GM19025 (cell line): ENCODE data around the gene SLC25A13.

Experiments
- ATAC-seq: cut with Tn5 transposase; IDR thresholded peaks from one replicate; pipeline ENCODE4 v1.9.1; 2021; ENCODE audit warnings: mild to moderate bottlenecking, low read depth, moderate library complexity; ENCODE audit not compliant: unreplicated experiment

The SLC25A13 gene

DNA sequence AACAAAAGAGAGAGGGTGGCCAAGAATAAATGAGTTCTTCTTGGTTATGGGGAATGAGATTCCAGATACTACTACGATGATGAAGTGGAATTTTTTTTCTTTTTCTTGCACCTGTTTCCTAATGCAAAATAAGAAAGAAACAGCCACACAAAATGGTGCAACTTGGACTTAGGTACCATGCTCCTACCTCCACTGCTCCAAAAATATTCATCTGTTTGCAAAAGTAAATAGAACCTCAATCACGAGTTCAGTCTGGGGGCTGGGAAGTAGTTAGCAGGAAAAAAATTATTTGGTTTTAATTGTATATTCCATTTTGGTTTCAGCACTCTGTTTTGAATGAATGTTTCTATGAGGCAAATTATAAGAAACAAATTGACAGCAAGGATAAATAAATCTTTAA is 73.5 kb downstream of the SLC25A13 start:
- ATAC-seq, result no peak

GRCh38 chr7:96246919-96247318 is 75.0 kb downstream of the SLC25A13 start:
- ATAC-seq, result no peak

DNA sequence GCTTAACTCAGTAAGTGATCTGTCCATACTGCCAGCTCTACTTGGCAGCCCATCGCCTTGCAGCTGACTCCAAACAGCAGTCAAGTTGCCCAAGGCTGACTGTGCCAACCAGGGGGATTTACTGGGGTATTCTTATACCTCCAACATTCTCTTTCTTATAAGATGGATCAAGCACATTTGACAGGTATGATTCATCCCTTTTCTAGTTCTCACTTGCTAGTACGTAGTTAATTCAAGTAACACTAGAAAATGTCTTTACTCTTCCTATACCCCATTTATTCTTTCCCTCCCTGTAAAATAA is 77.0 kb downstream of the SLC25A13 start:
- ATAC-seq, result no peak

- no peak for ATAC-seq
These were observed 77.5 kb downstream of the SLC25A13 start for GRCh38 chr7:96244244-96244991.

GRCh38 chr7:96243241-96243640 is 78.7 kb downstream of the SLC25A13 start:
- ATAC-seq, result no peak

GRCh38 chr7:96241855-96242254 is 80.0 kb downstream of the SLC25A13 start:
- no peak for ATAC-seq

- no peak for ATAC-seq
These were observed 82.7 kb downstream of the SLC25A13 start for GRCh38 chr7:96238976-96239766.

GRCh38 chr7:96238474-96238873 is 83.4 kb downstream of the SLC25A13 start:
- ATAC-seq, result no peak

- no peak for ATAC-seq
These were observed 84.9 kb downstream of the SLC25A13 start for GRCh38 chr7:96237040-96237439.

- no peak for ATAC-seq
These were observed 85.5 kb downstream of the SLC25A13 start for GRCh38 chr7:96236198-96237039.

- ATAC-seq, result peak; percentile 47
These were observed 86.6 kb downstream of the SLC25A13 start for GRCh38 chr7:96235281-96235680.

DNA sequence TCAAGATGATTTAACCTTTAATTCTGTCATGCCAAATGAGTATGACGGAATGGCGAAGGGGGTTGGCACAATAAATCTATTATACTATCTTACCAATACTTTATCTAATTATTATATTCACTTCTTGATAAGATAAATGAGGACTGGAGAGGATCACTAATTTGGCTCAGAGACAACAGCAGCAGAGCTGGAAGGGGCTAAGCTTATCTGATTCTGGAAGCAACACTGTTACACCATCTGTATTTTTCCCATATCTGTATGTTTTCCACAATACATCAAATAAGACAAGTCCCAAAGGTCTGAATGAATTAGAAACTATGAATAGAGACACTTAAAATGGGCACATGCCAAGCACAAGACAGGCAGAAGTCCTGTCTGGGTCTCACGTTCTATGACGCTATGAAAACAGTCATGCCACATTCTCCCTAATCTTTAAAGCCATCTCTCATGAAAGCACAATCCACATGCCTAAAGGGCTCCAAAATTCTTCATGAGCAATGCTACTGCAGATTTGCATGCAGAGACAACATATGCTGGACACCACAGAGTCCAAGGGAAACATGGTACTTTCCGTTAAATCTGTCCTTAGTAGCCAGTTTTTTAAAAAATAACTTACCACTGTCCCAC is 88.3 kb downstream of the SLC25A13 start:
- no peak for ATAC-seq

GRCh38 chr7:96233084-96233483 is 88.8 kb downstream of the SLC25A13 start:
- no peak for ATAC-seq

GRCh38 chr7:96228760-96229159 is 93.1 kb downstream of the SLC25A13 start:
- ATAC-seq, result no peak

GRCh38 chr7:96225251-96225650 is 96.6 kb downstream of the SLC25A13 start:
- ATAC-seq, result no peak

DNA sequence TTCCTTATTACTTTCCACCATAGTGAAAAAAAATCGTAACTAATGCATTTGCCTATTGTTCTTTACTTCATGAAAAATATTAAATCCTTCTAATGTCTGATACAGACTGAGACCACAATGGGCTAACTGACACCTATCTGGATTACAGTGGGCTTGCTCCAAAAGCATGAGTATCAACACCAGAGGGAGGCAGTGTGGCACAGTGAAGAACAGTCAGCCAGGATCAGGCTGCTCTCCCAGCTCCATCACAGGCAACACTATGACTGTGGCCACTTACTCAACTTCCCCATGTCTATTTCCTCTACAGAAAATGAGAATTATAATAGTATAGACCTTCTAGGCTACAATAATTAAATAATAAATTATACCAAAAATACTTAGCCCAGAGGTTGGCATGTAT is 97.2 kb downstream of the SLC25A13 start:
- no peak for ATAC-seq

DNA sequence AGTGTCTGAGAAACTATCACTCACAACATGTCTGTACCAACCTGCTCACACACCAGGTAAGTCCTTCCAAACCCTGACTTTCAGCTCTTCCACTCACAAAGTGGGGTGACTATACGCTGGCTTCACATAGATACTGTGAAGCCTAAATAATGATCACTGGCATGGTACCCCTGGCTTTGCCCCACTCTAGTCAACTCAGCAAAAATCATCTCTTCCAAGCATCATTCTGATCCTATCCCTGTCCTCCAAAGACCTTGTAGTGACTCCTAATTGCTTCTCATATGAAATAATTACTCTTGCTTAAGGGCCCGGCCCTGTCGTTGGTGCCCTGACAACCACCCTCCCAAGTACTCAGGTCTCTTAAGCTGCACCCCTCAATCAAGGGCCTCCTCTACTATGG is 97.8 kb downstream of the SLC25A13 start:
- ATAC-seq, result no peak

DNA sequence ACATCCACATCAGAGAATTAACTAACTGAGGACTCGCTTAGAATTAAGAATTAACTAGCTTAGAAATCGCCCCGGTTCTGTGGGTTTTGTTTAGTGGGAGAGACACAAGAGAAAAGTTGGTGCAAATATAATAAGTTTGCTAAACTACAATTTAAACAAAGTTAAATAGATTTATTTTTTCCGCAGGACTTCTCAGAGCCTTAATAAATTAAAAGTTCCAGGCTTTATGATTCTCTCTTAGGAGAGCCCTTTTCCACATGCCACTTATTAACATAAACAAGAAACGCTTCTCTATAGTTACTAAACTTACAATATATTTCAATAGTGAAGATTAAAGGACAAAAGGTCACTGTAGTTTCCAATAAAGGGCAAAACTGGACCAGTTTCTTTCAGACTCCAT is 100.0 kb downstream of the SLC25A13 start:
- ATAC-seq, result no peak

DNA sequence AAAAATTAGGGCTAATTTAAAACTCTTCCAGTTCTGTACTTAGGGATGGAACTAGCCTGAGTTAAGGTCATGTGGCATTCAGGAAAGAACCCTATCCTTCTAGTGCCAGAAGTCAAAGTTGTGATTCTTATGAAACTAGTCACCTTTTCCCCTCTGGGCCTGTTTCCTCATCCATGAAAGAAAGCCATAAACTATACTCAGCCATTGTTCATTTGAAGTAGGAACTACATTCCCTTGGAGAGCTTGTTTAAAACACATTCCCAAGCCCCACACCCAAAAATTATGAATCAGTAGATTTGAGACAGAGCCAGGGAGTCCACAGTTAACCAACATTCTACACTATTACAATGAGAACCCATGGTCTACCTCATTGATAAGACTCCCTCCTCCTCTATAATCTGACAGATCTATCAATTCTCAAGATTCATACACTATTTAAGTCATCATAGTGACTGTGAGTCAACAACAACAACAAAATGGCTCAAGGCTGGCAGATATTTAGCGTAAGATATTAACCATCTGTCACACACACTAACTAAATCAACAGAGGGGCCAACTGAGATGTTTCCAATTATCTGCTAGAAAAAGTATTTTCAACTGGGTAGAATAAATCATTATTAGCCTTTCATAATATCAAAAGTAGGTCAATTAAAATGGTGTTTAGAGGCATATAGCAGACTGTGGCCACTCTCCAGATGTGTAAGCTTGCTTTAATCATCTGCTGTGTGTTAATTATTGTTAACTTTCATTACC is 102.3 kb downstream of the SLC25A13 start:
- no peak for ATAC-seq

DNA sequence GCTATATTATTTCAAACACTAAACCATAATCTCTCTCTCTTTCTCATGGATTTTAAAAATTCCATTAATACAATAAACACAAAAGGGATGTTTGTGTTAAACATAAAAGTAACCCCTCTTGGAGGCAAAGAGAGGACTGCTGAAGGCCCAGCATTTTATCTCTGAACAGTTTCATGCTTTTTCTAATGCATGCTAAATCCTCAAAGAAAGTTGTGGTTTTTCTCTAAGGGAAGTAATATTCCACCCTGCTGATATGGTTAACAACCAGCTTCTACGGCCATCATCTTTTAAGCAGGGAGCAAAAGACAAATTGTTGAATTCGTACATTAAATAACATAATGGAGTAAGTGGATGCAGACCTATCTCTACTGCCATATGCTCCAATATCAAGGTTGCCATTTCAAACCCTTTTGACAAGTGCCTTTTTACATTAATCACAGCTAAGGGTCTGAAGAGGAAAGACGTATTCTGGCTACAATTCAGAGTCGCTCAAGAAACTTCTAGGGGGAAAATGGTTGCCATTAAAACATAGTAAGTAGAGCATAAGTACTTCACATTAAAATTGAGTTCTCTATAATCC is 103.1 kb downstream of the SLC25A13 start:
- ATAC-seq, result no peak
